Erythroblast (primary cell): ENCODE results near the gene XPOT.

Source experiments
- GATA1 ChIP-seq: IDR thresholded peaks from 2 replicates; pipeline ENCODE4 v1.6.1; 2011; ENCODE audit warnings: low read depth, mild to moderate bottlenecking, control low read depth, low read length, moderate library complexity
- POLR2A ChIP-seq: IDR thresholded peaks from 2 replicates; pipeline ENCODE4 v1.6.1; 2011; ENCODE audit warnings: mild to moderate bottlenecking, low read length

DNA sequence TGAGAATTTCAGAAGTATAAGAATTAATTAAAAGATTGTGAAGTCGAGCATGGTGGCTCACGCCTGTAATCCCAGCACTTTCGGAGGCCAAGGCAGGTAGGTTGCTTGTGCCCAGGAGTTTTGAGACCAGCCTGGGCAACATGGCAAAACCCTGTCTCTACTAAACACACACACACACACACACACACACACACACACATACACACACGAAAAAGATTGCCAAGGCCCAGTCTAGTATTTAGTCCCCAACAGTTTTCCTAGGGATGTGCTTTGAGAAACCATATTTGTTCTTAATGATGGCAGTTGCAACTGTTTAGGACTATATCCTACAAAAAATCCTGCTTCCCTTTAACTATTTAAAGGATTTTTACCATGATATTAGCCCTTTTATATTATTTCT, 53.7 kb downstream of the XPOT start:
- no peak for TF ChIP-seq POLR2A
- no peak for TF ChIP-seq GATA1
